IPS DF 19.7 (cell line): Measurements from ENCODE around the gene TTC34.

Experiments used
- DNase-seq: peaks from one replicate; pipeline ENCODE4 v3.0.0-alpha.2; 2013; ENCODE audit warnings: low read depth, low spot score

TTC34 gene, protein sequence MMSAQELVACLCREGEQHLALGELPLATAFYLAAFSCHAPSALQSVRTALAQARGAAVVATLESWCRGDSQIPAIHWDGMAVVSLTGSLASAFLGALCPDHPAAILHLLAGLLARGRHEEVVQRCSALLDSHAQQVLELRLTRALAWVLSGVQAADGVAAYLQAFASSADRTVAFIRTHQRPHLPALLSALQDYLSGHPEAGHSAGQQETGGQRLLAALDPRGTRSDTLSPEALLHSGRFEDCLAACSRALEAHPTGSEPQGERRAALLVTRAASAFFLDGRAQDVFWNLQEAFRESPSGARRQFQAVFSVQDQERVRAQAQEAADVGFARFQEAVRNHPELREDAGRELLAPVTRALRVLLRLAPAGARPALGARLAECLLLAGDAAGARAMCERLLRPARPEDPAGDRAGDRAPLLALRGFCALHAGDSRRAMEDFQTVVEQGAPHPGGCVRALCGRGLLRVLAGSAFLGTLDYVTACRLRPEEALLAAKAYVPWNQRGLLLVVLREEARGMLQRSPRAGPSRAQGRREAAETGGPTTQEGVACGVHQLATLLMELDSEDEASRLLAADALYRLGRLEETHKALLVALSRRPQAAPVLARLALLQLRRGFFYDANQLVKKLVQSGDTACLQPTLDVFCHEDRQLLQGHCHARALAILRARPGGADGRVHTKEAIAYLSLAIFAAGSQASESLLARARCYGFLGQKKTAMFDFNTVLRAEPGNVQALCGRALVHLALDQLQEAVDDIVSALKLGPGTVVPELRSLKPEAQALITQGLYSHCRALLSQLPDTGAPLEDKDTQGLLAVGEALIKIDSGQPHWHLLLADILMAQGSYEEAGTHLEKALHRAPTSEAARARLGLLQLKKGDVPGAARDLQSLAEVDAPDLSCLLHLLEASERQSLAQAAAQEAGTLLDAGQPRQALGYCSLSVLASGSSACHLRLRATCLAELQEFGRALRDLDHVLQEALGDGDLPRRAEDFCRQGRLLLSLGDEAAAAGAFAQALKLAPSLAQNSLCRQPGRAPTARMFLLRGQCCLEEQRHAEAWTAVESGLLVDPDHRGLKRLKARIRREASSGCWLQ

DNA sequence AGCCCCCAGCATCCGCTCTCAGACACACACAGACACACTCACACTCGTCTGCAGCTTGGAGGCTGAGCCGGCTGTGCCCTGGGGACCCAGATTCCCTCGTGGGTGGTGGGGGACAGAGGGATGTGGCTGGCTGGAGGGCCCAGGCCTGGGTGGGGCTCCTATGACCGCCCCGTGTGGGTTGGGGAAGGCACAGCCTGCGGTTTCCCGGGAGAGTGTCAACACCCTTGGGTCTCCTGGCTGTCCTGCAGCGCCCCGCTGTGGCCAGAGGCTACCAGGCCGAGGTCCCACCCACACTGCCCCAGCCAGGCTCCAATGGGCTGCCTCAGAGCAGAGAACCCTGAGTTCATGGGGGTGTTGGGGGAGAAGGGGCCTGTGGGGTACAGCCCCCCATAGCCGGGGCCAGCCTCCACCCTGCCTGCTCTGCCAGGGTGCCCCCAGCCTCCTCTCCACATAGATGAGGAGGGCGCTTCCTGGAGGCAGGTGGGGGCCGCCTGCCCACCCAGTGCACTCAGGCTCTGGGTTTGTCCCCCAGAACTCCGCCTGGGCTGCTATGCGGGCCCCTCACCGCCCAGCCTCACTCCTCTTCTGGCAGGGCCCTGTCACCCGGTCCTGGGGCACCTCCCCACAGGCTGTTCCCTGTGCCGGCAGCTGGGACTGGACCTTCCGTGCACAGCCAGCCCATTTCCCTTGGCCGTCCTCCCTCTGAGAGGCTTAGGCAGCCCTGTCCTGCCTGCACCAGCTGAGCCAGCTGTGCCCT lies at the start of gene TTC34:
TSS of gene TTC34 (minus strand) at position 159 of the 757 bp plus-strand sequence. CDS start 866 bp downstream, outside the sequence.
- no peak for DNase-seq

DNA sequence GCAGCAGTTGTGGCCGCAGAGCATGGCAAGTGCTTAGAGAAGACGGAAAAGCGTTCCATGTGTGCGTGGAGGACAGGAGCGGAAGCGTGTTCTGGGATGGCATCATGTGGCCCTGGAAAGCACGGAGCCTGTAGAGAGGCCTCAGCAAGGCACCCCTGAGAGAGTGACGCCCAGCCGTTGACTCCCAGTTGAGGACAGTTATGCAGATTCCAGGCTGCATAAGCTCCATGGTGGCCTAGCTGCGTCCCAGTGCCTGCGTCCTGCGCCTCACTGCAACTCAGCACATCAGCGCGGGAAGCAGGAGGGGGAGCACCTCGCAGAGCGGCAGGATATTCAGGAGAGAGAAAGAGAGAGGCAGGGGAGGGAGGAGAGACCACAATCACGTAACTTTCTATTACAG lies 49.0 kb upstream of the TTC34 start:
- no peak for DNase-seq

DNA sequence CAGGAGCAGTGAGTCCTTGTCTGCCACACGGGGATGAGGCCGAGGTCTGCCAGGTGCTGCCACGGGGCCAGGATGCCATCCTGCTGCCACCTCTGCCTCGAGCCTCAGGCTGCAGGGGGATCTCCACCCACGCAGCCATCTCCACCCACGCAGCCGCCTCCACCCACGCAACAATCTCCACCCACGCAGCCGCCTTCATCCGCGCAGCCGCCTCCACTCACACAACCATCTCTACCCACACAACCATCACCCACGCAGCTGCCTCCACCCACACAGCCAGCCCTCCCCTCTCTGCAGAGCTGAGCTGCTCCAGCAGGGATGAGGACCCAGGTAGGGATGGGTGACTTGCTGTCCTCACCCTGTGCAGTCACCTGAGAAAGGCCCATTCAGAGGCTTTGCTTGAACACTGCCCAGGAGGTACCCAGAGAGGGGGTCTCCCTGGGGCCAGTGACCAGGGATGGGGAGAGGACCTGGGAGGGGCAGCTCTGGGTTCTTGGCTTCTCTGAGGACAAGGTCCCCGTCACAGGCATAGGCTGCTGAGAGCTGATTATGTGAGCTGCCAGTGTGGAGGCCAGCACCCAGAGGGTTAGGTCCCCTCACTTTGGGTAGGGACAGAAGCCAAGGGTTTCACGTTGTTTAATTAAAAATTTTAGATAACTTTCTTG lies 46.6 kb upstream of the TTC34 start:
- no peak for DNase-seq

DNA sequence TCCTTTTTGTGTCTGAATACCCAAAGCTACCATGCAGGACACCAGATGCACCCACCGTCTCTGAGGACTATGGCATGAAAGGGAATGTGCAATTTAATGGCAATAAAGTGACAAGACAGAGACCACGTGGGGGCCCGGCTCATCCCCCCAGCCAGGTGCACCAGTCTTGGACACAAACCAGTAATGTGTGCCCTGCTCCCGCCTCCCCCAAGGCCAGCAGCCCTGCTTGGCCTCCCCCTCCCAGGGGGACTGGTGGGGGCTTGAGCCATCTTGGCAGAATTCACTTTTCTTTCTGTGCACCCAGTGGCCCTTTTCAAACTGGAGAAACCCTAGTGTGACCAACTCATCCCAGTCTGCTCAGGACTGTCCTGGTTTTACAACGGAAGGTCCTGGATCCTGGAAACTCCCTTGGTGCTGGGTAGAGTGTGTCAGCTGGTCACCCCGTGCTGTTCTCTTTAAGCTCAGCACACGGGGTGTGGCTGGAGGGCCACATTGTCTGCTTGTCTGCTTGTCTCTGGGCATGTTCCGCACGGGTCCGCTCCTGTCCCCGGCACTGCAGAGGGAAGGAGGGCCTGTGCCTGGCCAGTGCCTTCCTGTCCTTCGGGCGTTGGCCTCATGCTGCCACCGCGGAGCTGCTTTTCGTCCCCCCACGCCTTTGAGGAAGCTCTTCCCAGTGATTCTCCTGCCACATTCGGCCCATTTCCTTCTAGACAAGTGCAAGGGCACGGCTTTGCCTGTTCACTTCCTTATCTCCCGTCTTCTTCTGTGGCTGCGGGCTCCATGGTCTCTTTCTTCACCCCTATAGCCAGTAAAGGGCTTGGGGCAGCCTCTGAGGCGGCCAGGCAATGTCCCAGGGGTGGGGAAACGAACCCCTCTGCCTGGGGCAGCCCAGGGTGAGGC lies 45.8 kb upstream of the TTC34 start:
- no peak for DNase-seq

DNA sequence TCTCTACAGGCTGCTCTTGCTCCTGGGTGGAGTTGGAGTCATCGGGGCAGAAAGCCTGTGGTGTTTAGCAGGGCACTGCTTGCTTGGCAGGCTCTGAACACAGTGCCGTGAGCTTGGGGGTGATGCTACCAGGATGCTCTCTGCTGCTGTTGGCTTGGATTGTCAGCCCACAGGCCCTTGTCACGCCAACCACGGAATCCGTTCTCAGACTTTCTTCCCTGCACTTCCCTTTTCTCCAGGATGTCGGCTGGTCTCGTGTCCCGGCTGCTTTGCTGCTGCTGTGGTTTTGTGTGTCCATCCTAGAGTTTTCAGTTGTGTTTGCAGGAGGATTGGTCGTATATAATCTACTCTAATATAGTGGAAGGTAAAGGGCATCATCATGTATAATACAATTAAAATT lies 44.4 kb upstream of the TTC34 start:
- no peak for DNase-seq

DNA sequence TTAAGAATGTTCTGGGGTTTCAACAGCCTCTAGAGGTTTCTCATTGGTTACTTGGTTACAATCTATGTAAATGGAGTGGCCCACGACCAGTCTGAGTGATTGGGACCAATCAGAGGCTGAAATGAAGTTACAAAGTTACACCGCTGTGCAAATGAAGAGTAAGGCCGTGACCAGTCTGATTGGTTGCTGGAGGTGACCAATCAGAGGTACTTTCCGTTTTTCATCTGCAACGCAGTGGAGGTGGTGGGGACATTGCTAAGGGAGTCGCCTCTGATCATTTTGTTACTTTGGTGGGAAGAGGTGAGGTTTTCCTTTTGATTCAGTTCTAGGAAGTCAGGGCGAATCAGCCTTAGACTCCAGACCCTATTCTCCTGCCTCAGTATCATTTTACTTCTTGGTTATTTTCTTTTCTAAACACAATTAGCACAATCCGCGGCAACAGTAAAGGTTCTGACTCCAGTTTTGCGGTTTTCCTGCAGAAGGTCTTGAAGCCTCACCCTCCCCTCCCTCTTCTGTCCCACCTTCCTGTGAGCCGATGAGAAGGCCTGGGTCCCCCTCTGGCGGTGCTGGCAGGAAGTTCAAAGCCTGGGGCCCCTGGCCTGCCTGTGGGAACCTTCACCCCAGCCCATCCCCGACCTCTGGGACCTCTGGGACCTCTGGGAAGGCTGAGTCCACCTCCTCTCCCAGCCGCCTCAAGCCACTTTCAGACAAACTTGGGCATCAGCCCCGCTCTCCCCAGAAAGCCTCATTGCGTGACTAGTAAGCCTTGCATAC lies 38.7 kb upstream of the TTC34 start:
- no peak for DNase-seq

DNA sequence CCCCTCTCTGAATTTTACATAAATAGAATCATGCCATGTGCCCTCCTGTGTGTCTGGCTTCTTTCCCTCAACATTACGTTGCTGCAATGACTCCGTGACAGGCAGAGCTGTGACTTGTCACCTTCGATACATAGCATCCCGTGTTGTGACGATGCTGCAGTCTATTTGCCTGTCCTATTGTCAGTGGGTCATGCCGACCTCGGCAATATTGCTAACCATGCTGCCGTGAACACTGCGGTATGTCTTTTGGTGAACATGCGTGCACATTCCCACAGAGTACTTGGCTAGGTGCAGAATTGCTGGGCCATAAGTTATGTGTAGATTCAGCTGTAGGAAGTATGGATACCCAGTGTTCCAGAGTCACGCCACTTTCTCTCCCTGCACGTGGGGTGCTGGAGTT lies 36.3 kb upstream of the TTC34 start:
- DNase-seq, result no peak

DNA sequence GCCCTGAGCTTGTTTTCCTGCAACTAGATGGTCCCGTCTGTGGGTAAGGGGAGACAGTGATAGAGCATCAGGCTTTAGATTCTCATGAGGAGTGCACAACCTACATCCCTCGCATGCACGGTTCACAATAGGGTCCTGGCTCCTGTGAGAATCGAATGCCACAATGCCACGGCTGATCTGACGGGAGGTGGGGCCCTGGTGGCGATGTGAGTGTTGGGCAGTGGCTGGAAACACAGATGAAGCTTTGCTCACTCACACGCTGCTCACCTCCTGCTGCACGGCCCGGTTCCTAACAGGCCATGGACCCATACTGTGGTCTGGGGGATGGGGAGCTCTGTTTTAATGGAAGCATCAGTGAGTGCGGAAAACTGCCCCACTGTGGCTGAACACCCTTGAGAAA lies 35.8 kb upstream of the TTC34 start:
- no peak for DNase-seq

DNA sequence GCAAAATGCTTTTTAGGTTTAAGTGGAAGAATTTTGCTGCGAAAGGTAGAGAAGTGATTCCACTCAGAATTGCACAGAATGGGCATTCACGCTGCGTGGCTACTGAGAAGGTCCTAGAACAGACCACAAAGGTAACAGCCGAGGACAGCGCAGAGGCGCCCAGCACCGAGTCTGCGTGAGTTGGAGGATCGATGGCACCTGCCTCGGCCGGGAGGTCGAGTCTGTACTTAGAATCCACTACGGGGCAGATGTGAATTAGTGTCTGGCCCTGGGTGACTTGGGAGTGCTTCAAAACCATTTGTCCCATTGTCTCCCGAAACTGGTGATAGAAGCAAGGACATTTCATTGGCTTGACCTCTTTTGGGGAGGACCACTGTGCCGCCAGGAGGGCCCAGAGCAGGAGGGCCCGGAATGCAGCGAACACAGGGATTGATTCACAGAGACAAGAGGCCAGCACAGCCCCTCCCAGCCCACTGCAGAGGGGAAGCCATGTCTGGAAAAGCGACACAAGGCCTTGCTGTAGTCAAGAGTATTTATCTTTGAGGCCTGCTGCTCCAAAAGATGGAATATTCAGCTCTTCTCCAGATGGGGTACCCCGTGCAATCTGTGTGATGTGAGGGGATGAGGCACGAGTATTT lies 35.0 kb upstream of the TTC34 start:
- DNase-seq, result no peak

DNA sequence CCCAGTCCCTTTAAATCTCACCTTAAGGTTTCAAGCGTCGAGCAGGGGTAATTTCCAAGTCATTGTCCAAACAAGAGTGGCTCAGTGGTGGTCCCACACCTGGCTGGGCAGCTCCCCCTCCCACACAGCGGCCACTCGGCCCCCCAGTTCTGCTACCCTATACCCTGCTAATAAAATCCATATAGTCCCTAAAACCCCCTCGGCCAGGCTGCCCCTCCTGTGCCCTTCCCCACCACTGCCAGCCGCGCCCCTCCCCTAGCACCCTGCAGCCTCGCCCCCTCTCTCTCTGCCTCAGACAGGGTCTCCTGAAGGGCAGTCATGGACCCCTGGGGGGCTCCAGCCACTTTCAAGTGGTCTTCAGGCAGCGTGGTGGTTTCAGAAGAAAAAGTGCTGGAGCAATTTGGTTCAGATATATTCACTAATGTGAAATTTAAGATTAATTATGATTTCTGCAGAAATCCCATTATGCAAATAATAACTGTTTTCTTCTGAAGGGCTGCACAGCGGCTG lies 34.2 kb upstream of the TTC34 start:
- DNase-seq, result no peak

DNA sequence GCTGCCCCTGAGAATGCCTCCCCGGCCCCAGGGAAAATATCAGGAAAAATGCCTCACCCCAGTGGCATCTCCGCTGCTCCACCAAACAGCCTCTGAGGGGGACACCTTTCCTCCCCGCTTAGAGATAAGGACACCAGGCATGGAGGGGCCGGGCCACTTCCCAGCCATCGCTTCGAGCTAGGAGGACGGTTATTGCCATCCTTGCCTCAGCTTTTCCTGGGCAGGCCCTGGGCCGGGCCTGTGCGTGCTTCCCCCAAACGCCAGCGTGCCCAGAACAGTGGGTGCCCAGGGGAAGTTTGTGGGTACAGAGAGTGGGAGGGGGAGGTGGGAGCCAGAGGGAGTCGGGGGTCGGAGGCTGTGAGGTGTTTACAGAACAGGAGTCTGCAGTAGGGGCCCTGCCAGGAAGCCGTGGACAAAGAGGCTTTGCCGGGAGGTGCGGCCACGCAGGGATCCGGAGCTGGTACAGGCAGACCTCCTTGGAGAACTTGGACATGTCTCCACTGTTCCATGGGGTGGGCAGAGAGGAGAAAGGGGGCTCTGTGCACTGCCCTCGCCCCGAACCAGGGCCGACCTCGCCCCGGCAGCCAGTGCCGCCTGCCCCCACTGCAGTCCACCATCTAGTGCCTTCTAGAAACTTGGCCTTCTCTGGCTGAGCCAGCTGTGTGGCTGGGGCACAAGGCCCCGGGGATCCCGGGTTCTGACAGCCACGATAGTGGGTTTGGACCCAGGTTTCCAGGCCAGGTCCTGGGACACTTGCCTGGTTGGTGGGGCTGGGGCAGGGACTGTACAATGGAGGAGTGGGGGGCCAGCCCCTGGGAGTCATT lies 33.5 kb upstream of the TTC34 start:
- no peak for DNase-seq

DNA sequence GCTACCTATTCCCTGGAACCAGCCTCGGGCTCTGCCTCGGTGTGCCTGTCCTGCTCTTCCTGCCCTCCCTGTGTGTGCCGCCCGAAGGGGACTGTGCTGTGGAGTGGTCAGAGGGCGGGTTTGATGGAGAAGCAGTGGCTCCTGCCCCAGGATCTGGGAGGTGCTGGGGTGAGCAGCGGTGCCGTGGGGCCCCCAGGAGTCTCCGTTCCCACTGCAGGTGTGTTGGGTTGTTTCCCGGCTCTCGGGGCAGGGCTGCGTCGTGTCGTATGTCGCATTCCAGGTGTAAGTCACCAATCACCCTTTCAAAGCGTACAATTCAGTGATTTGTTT lies 32.6 kb upstream of the TTC34 start:
- no peak for DNase-seq

DNA sequence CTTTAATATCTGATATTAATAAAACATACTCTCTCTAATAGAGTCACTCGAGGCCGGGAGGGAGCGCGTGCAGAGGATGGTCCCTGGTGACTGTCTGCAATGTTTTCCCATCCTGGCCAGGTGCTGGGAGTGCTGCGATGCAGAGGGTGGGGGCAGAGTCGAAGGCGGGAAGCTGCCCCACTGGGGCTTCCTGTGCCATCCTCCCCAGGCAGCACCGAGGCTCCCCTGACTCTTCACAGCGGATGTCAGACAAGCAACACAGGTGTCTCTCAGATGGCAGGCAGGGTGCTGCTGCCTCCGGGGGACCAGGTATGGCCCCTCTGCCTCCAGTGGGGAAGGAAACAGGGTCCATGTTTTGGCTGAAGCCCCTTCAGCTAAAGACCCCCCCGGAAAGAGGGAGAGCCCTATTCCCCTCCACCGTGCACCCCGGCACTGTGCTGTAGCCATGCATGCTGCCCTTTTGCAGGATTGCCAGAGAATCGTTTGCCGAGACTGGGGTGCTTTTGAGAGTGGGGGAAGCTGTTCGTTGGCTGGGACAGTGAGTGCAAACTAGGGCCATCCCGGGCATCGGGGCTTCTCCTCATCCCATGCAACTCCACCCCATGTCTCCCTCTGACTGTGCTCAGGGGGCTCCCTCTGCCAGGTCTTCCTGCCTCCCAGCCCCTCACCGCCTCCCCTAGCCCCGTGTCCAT lies 32.1 kb upstream of the TTC34 start:
- DNase-seq, result no peak

DNA sequence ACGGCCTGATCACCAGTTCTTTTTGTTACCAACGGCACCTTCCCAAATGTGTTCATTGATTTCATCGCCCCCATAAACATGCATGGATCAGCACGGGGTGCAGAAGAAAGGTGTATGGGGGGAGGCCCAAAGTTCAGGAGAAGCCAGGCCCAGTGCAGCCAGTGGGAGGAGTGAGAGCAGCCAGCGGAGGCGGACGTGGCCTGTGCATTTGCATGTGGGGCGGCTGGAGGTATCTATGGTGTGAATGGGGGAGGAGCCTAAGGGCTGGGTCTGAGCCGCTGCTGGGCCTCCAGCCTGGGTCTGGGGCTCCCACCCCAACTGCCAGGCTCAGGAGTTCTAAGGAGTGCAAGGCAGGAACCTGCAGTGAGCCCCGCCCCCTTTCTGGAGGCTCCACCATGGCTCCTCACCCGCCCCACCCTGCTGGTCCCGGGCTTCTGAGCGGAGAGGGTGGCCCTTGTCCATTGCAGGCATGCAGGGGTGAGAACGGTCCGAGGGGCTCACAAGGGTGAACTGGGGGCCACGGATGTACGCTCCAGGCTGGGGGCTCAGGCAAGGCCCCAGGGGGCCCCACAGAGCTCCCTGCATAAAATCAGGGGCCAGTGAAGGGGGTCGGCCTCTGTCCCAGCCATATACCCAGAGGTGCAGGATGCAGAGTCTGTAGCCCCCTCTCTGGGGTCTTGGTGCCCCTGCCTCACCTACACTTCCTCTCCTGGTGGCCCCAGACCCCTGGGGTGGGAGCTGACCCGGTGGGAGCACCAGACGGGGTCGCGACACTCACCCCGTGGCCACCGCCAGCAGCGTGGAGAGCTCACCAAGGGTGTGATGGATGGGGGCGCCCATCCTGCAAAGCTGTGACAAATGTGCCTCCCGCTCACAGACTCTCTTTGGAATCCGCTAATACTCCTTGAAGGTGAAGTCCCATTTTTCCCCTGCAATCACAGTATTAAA lies 31.3 kb upstream of the TTC34 start:
- DNase-seq, result no peak

DNA sequence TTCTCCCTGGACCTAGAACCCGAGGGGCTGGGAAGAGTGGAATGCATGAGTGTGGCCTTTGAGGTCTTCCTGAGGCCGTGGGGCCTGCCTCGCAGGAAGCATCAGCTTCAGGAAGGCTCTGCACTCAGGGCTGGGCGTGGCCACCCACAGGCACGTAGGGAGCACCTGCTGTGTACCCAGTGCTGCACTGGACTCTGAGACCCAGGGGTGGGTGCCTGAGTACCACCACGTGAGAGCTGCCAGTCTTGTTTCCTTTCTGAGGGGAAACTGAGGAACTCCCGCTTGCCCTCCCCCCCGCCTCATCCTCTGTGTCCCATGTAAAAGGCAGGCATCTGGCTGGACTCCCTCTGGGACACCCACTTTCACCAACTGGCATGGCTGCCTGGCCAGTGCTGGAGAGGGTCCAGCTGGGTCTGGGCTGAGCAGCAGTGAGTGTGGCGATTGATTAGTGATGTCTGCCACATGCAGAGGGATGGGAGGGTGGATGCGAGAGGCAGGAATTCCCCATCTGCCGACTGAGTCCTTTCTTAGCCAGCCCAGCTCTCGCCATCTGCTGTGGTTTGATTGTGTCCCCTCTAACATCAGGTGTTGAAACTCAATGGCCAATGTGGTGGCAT lies 30.2 kb upstream of the TTC34 start:
- no peak for DNase-seq
